Caco-2 (cell line): ENCODE data around the gene HOXB7. TPM values are rescaled to one million over a fixed set of nuclear protein-coding genes. Genes with fewer than 3 reads are reported as not detected.

ENCODE experiments used
- BruUV-seq: library from RNA; stranded (reverse); fragments of 400-500 nt; replicated peaks from 2 replicates; lab custom pipeline; 2021; lab: Mats Ljungman, UMichigan
- CTCF ChIA-PET: fragments of 300-600 bp; sonication (Branson Sonifier 250); formaldehyde crosslinking; loops from one replicate; lab custom pipeline; 2022; ENCODE audit warnings: antibody characterized with exemption; lab: Charles Lee
- POLR2A ChIA-PET: fragments of 300-600 bp; sonication (Branson Sonifier 250); formaldehyde crosslinking; loops from one replicate; lab custom pipeline; 2022; ENCODE audit warnings: antibody characterized with exemption; lab: Charles Lee
- DNase-seq, 2 experiments: peaks; one replicate each; pipeline versions ENCODE4 v3.0.0 to v3.0.0-alpha.2; 2020 to 2022
- H3K27me3 ChIP-seq: replicated peaks from 2 replicates; pipeline ENCODE4 v1.6.0; 2011; ENCODE audit warnings: low read length; ENCODE audit not compliant: control insufficient read depth, insufficient read depth
- H3K36me3 ChIP-seq: 2 replicates; pipeline ENCODE4 v1.5.1; 2011; ENCODE audit warnings: low read length; ENCODE audit not compliant: control insufficient read depth, insufficient read depth
- H3K4me1 ChIP-seq: fragments of 250-450 bp; sonication (Bioruptor Pico); 2 replicates; pipeline ENCODE4 v1.5.1; 2020; ENCODE audit warnings: mild to moderate bottlenecking
- H3K4me3 ChIP-seq: 2 replicates; pipeline ENCODE4 v1.5.1; 2011; ENCODE audit warnings: low read depth, mild to moderate bottlenecking, control low read depth, low read length
- H3K9me3 ChIP-seq: fragments of 250-450 bp; sonication (Bioruptor Pico); 2 replicates; pipeline ENCODE4 v1.5.1; 2020; ENCODE audit warnings: mild to moderate bottlenecking, moderate library complexity
- H3K27ac Mint-ChIP-seq: one replicate; pipeline ENCODE4 v1.8.0; 2022; ENCODE audit warnings: mixed read lengths; ENCODE audit not compliant: unreplicated experiment
- H3K27me3 Mint-ChIP-seq: one replicate; pipeline ENCODE4 v1.8.0; 2022; ENCODE audit warnings: mixed read lengths; ENCODE audit not compliant: insufficient read depth, unreplicated experiment
- H3K36me3 Mint-ChIP-seq: one replicate; pipeline ENCODE4 v1.8.0; 2022; ENCODE audit warnings: mild to moderate bottlenecking, mixed read lengths; ENCODE audit not compliant: insufficient read depth, unreplicated experiment
- H3K4me1 Mint-ChIP-seq: one replicate; pipeline ENCODE4 v1.8.0; 2022; ENCODE audit warnings: low read depth, mixed read lengths; ENCODE audit not compliant: unreplicated experiment
- H3K4me3 Mint-ChIP-seq: one replicate; pipeline ENCODE4 v1.8.0; 2022; ENCODE audit warnings: mild to moderate bottlenecking, moderate library complexity, mixed read lengths; ENCODE audit not compliant: unreplicated experiment
- H3K9me3 Mint-ChIP-seq: one replicate; pipeline ENCODE4 v1.8.0; 2022; ENCODE audit warnings: mixed read lengths; ENCODE audit not compliant: unreplicated experiment
- intact Hi-C: fragments of 100-400 bp; cut with micrococcal nuclease; formaldehyde crosslinking; loops from one replicate; pipeline ENCODE4 v1.10.0; 2022; ENCODE audit not compliant: unreplicated experiment
- total RNA-seq: library from RNA; stranded (reverse); gene quantifications from 2 replicates; pipeline ENCODE4 v1.2.3, GENCODE V29; 2022
- TF ChIP-seq, protein P1 (sequence below), 2 experiments: fragments of 200-600 bp in 1 of 2; IDR thresholded peaks; 1 replicate in 1 of 2; 2 replicates in 1 of 2; pipeline versions ENCODE4 v1.5.1 to v1.8.0; 2011 to 2022; ENCODE audit warnings: antibody characterized with exemption in 1 of 2, control low read depth in 1 of 2, inconsistent platforms in 1 of 2, low read depth in 1 of 2, low read length in 1 of 2, mild to moderate bottlenecking in 1 of 2, moderate library complexity in 1 of 2; ENCODE audit not compliant: insufficient read depth in 1 of 2, severe bottlenecking in 1 of 2, unreplicated experiment in 1 of 2

Gene HOXB7
- total RNA-seq, 1 experiment from 2014 or later = 28.2 TPM

DNA sequence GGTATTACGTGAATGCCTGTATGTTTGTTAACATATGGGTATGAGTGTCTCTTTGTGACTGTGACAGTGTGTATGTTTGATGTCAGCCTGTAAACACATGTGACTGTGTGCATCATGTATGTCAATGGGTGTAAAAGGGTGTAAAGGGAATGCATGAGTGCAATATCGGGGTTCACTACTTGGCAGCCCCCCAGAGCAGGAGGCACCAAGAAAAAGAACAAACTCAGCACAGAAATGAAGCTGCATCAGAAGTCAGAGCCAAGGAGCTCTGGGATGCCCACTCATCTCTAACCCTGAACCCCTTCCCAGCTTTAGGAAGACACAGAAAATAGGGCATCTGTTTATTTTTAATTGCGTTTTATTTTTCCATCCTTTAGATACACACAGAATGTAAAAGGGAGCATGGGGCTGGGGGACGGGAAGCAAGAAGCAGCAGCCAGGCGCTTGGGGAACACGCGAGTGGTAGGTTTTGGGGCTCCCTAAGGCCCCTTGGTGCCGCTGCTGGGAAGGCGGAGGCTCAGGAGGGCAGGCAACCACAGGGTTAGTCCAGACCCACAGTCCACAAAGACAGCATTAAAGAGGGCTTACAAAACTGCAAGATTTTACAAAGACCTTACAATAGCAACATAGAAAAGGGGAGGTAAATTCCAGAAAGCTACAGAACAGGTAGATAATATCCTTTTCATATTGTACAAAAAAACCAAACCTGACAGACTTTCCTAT lies 3.8 kb downstream of the HOXB7 start:
- Histone ChIP-seq H3K4me3 (no peak overlapping the region), H3K36me3 (no peaks in the 10 kb centered on the region), H3K27me3 (no peaks in the 10 kb centered on the region), H3K9me3 (no peaks in the 10 kb centered on the region), H3K4me1 (peaks cover 16% of the 10 kb centered on the region)
- peaks cover 21% of the 10 kb centered on the region for H3K4me1 Mint-ChIP-seq
- no peak for DNase-seq
- BruUV-seq = no TSS peak
- H3K27me3 Mint-ChIP-seq = peaks cover 13% of the 10 kb centered on the region
- H3K9me3 Mint-ChIP-seq = no peaks in the 10 kb centered on the region
- ChIA-PET POLR2A (interaction anchor here (0.6 kb wide), 1 partner anchor 153 kb away, joined by 3 read pairs; no protein-coding TSS in a partner anchor), CTCF (interaction anchor here (1.2 kb wide), 1 partner anchor 12 kb away, joined by 5 read pairs; no protein-coding TSS in a partner anchor)
- no peak overlapping the region for H3K4me3 Mint-ChIP-seq
- H3K36me3 Mint-ChIP-seq = peaks cover 15% of the 10 kb centered on the region
- TF ChIP-seq, protein P1, sequence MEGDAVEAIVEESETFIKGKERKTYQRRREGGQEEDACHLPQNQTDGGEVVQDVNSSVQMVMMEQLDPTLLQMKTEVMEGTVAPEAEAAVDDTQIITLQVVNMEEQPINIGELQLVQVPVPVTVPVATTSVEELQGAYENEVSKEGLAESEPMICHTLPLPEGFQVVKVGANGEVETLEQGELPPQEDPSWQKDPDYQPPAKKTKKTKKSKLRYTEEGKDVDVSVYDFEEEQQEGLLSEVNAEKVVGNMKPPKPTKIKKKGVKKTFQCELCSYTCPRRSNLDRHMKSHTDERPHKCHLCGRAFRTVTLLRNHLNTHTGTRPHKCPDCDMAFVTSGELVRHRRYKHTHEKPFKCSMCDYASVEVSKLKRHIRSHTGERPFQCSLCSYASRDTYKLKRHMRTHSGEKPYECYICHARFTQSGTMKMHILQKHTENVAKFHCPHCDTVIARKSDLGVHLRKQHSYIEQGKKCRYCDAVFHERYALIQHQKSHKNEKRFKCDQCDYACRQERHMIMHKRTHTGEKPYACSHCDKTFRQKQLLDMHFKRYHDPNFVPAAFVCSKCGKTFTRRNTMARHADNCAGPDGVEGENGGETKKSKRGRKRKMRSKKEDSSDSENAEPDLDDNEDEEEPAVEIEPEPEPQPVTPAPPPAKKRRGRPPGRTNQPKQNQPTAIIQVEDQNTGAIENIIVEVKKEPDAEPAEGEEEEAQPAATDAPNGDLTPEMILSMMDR (IDR thresholded peaks at IDR 0.05; ENCODE audit: insufficient read depth in 1 of 2, low read depth in 1 of 2, low read length in 1 of 2, severe bottlenecking in 1 of 2, unreplicated experiment in 1 of 2) = no peak
- intact Hi-C loops = no loop called here
- H3K27ac Mint-ChIP-seq = no peak overlapping the region

- POLR2A ChIA-PET = interaction anchor here (0.6 to 0.7 kb wide), 2 partner anchors 152 to 195 kb away, joined by 3 read pairs; no protein-coding TSS in a partner anchor
- no peak overlapping the region for H3K4me3 Mint-ChIP-seq
These were observed 4.6 kb downstream of the HOXB7 start for GRCh38 chr17:48605991-48606891.

More at GRCh38 chr17:48605991-48606891, 4.6 kb downstream of the HOXB7 start:
- CTCF ChIA-PET = interaction anchor here (1.2 kb wide), 1 partner anchor 13 kb away, joined by 5 read pairs; no protein-coding TSS in a partner anchor
- Histone ChIP-seq H3K27me3 (no peaks in the 10 kb centered on the region; the same call in 1 of the 2 replicates), H3K36me3 (no peaks in the 10 kb centered on the region), H3K4me3 (no peak overlapping the region), H3K9me3 (no peaks in the 10 kb centered on the region), H3K4me1 (peaks cover 24% of the 10 kb centered on the region)
- BruUV-seq = no TSS peak
- TF ChIP-seq, protein P1 (IDR thresholded peaks at IDR 0.05; ENCODE audit: insufficient read depth in 1 of 2, low read depth in 1 of 2, low read length in 1 of 2, severe bottlenecking in 1 of 2, unreplicated experiment in 1 of 2) = no peak
- H3K27me3 Mint-ChIP-seq = peaks cover 10% of the 10 kb centered on the region
- peaks cover 14% of the 10 kb centered on the region for H3K36me3 Mint-ChIP-seq
- DNase-seq = no peak
- intact Hi-C loops = no loop called here
- H3K9me3 Mint-ChIP-seq = no peaks in the 10 kb centered on the region
- H3K4me1 Mint-ChIP-seq = peaks cover 17% of the 10 kb centered on the region
- no peak overlapping the region for H3K27ac Mint-ChIP-seq
